LHCN-M2 (cell line): ENCODE data around the gene TSC1. TPM values are rescaled to one million over a fixed set of nuclear protein-coding genes. Genes with fewer than 3 reads are reported as not detected.

Experiments
- DNase-seq: peaks from one replicate; pipeline ENCODE4 v3.0.0-alpha.2; 2012; ENCODE audit warnings: low read depth
- total RNA-seq: library from RNA; depleted of rRNA; stranded (reverse); fragments of >200 nt; gene quantifications from 2 replicates; pipeline ENCODE4 v1.2.3, GENCODE V29; 2014

The TSC1 gene
- total RNA-seq, 1 experiment from 2014 or later: 27.4 TPM

- no peak for DNase-seq
These were observed 6.9 kb downstream of the TSC1 start for GRCh38 chr9:132937463-132937901.

GRCh38 chr9:132935026-132935425, 9.4 kb downstream of the TSC1 start:
- DNase-seq: peak; percentile 31

- no peak for DNase-seq
These were observed 13.2 kb downstream of the TSC1 start for GRCh38 chr9:132931178-132931735.

- DNase-seq: no peak
These were observed 16.7 kb downstream of the TSC1 start for GRCh38 chr9:132927704-132928103.

- no peak for DNase-seq
These were observed 21.0 kb downstream of the TSC1 start for GRCh38 chr9:132923346-132923902.

- peak; percentile 20 for DNase-seq
These were observed 24.7 kb downstream of the TSC1 start for GRCh38 chr9:132919614-132920268.

- DNase-seq: no peak
These were observed 29.5 kb downstream of the TSC1 start for GRCh38 chr9:132914924-132915323.

GRCh38 chr9:132912131-132912530, 32.3 kb downstream of the TSC1 start:
- DNase-seq: no peak

GRCh38 chr9:132910376-132910775, 34.0 kb downstream of the TSC1 start:
- no peak for DNase-seq

- no peak for DNase-seq
These were observed 35.1 kb downstream of the TSC1 start for GRCh38 chr9:132909311-132909710.

GRCh38 chr9:132908635-132909034, 35.8 kb downstream of the TSC1 start:
- DNase-seq: no peak

- no peak for DNase-seq
These were observed 38.7 kb downstream of the TSC1 start for GRCh38 chr9:132905726-132906125.

- no peak for DNase-seq
These were observed 40.6 kb downstream of the TSC1 start for GRCh38 chr9:132903574-132904492.

GRCh38 chr9:132901858-132902831, 42.3 kb downstream of the TSC1 start:
- peak; percentile 81 for DNase-seq

GRCh38 chr9:132898051-132898450, 46.4 kb downstream of the TSC1 start:
- DNase-seq: no peak

- DNase-seq: no peak
These were observed 47.5 kb downstream of the TSC1 start for GRCh38 chr9:132896906-132897305.

- DNase-seq: no peak
These were observed 48.2 kb downstream of the TSC1 start for GRCh38 chr9:132896264-132896663.

- no peak for DNase-seq
These were observed 49.3 kb downstream of the TSC1 start for GRCh38 chr9:132894862-132895835.

- no peak for DNase-seq
These were observed 50.1 kb downstream of the TSC1 start for GRCh38 chr9:132894346-132894745.

GRCh38 chr9:132892400-132892799, 52.0 kb downstream of the TSC1 start:
- DNase-seq: no peak
